DMS114 treated with DMSO at 0.1 percent for 48 hours (cell line): ENCODE results near the gene MTIF2.
"Not testable (repeated sequence)": the region's sequence is repeated elsewhere in the genome, so short reads cannot be mapped to it uniquely, and the experiment has no call there.

Experiments
- DNase-seq: peaks from one replicate; lab custom pipeline; 2025; ENCODE audit not compliant: unreplicated experiment; lab: John Stamatoyannopoulos, UW

The MTIF2 gene

DNA sequence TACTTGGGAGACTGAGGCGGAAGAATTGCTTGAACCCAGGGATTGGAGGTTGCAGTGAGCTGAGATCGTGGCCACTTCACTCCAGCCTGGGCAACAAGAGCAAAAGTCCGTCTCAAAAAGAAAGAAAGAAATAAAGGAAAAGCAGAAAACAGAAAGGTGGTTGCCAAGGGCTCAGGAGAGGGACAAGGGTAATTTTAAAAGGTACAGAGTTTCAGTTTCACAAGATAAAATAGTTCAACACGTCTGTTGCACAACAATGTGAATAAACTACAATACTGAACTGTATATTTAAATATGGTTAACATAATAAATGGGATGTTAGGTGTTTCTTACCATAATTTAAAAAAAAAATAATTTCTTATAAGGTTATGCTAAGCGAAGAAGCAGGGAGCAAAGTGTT lies 23.6 kb downstream of the MTIF2 start:
- DNase-seq, result no peak

DNA sequence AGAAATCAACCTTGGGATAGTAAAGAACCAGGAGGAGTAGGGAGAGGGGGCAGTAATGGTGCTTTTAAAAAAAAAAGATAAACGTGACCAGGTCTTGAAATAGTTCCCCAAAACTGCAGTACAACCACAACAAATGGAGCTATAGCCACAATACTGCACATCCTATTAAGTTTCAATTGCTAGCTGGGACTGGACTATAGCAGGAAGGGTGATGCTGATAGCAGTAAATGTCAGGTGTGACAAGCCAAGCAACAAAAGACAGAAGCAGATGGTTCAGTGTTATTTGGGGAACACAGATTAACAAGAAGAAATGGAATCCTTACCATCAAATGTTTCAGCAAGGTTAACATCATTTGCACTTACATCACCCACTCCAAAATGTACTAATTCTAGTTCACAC lies 26.4 kb downstream of the MTIF2 start:
- no peak for DNase-seq

GRCh38 chr2:55241582-55241981 lies 27.4 kb downstream of the MTIF2 start:
- DNase-seq, result not testable (repeated sequence)

GRCh38 chr2:55239656-55240222 lies 29.3 kb downstream of the MTIF2 start:
- no peak for DNase-seq

DNA sequence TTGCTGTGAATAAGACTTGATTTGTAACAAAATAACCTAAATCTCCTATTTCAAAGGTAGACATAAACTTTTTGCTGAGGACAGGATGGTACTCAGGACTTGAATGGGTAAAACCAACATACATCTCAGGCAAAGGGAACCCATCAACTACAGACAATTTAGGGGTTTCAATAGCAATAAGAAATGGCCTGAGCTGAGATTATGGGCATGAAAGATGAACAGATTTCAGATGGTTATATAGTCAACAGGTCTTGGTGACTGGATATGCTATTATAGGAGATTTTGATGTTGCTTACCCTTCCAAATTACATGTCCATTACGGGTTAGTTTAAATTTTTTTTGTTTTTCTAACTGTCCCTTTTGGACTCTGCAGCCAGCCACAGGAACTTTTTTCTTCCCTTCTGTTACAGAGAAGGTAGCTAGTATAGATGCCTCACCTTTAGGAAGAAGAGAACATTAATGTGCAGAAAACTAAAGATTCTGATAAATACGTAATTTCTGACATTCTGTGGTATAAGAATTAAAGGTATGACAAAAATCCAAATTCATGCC lies 32.0 kb downstream of the MTIF2 start:
- DNase-seq, result no peak

GRCh38 chr2:55235724-55236538 lies 33.1 kb downstream of the MTIF2 start:
- no peak for DNase-seq

DNA sequence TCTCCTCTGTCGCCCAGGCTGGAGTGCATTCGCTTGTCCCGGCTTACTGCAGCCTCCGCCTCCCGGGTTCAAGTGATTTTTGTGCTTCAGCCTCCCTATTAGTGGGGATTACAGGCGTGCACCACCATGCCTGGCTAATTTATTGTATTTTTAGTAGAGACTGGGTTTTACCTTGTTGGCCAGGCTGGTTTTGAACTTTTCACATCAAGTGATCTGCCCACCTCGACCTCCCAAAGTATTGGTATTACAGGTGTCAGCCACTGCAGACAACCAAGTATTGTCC lies 35.4 kb downstream of the MTIF2 start:
- DNase-seq, result no peak

DNA sequence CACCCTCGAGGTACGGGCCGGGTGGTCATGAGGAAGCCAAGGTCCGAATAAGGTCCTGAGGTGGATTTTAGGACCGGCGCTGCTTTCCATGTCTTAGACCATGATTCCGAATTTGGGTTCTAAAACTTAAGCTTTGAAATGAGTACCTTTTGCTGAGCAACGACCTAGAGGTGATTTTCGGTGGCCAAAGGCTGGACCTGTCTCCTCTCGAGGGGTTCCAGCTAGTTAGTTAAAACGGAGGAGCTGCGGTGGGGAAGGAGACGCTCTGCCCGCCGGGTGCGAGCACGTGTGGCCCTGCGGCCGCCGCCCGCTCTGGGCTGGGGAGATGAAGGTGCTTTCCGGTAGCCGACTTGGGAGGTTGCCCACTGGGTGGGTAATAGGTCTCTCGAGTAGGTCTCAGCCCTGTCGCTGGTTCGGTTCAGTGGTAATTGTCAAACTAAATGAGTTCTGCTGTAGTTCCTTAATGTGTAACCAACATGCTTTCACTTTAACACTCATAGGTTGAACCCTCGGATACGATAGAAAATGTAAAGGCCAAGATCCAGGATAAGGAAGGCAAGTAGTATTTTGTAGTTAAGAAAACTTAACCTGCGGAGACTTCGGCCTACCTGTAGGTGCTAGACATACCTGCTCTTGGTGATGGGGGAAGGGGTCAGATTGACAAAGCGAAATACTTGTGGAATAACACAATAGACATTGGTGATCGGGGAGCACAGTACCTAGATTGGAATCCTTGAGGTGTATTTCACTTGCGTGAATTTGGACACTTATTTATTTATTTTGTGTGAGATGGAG lies 36.0 kb downstream of the MTIF2 start:
- no peak for DNase-seq

- peak; percentile 97 for DNase-seq
Observed at GRCh38 chr2:55232084-55232862, 36.8 kb downstream of the MTIF2 start, which contains the start of the genes CLHC1 and RPS27A. Gene CLHC1 (minus strand): TSS chr2:55232293. CDS start chr2:55222411, 9,882 bp downstream. Gene RPS27A (plus strand): TSS chr2:55232688. CDS start chr2:55232825, 137 bp downstream.

- peak; percentile 51 for DNase-seq
Observed at GRCh38 chr2:55231546-55232083, 37.4 kb downstream of the MTIF2 start.

DNA sequence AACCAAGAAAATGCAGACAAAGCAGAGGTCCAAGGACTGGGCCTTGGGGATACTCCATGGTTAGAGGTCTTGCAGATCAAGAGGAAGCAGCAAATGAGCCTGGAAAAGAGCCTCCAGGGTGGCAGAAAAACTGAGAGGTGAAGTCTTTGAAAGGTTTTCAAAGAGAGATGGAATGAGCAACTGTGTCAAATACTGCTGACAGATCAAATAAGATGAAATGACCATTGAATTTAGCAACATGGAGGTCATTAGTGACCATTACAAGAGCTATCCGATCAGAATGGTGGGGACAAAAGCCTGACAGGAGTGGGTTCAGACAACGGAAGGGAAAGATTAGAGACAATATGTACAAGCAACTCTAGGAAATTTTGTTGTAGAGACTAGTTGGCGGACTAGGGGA lies 38.5 kb downstream of the MTIF2 start:
- DNase-seq, result no peak

GRCh38 chr2:55229221-55229620 lies 39.8 kb downstream of the MTIF2 start:
- DNase-seq, result no peak

- DNase-seq, result no peak
Observed at GRCh38 chr2:55228226-55228563, 40.8 kb downstream of the MTIF2 start.

GRCh38 chr2:55227437-55228225 lies 41.4 kb downstream of the MTIF2 start:
- not testable (repeated sequence) for DNase-seq

- DNase-seq, result no peak
Observed at GRCh38 chr2:55225481-55226020, 43.5 kb downstream of the MTIF2 start.

DNA sequence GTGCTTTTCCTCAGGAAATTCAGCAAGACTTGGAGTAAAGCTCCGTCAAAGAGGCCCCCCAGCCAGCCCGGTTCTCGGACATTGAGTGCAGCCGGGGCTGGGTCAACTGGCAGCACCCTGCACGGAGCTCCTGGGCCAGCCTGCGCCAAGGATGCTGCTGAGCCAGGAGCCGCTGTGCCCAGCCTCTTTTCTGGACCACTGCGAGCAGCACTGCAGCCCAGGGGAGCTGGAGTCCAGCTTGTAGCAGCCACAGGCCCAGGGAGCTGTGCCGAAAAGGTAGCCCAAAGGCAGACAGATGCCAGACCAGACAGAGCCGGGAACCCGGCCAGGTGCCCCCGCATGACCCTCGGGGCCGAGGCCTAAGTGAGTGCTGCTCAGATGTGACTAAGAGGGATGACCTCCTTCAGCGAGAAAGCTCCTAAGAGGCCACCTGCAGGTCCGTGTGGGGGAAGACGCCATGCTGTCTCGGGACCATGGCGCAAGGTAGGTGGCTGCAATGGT lies 44.2 kb downstream of the MTIF2 start:
- DNase-seq, result no peak

DNA sequence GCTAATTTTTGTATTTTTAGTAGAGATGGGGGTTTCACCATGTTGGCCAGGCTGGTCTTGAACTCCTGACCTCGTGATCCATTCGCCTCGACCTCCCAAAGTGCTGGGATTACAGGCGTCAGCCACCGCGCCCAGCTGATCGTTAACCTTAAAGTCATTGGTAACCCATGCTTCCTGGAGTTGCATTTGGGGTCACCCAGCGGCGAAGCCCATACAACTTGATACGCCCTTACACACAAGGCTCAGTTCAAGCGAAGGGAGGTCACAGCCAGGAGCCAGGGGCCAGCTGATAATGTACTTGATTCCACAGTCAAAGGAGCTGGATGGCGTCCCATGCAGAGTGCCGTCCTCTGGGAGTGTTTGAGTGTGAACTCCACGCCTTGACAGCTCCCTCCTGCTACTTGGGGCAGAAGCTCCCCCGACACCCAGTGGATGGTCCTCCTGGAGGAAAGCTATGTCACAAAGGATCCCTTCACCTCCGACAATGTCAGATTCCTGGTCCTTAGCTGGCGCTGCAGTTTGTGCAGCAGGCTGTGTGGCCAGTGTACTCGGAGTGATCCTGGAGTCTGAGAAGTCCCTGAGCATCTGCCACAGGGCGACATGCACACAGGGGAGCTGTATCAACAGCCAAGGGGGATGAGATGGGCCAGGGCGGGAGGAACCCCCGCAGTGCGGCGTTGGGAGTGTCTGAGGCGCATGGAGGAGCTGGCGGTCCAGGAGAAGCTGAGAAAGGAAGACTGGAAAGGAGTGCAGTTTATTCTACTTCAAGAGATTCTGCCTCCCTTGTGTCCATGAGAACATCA lies 44.9 kb downstream of the MTIF2 start:
- DNase-seq, result no peak

DNA sequence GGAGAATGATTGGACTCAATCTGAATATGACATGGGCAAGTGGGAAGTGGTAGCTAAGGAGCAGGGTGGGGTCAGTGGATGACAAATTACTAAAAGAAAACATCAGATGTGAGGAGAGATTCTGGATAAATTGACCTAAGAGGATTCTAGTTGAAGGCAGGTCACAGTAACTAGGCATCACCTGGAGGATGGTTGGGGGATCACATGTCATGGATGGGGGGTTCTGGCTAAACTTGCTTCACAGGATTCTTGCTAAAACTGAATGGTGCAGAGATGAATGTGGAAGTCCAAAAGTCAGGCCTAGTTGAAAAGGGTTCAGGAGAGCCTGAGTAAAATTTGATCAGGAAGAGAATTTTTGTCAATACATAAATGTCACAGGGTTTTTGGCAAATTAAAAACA lies 55.2 kb downstream of the MTIF2 start:
- DNase-seq, result no peak

DNA sequence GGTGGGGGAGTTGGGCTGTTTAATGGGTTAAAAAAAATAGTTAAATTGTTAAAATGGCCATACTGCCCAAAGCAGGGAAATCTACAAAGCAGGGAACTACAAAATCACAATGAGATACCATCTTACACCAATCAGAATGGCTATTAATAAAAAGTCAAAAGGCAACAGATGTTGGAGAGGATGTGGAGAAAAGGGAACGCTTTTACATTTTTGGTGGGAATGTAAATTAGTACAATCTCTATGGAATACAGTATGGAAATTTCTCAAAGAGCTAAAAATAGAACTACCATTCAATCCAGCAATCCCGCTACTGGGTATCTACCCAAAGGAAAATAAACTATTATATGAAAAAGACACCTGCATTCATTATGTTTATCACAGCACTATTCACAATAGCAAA lies 64.1 kb downstream of the MTIF2 start:
- no peak for DNase-seq
